Measurements from ENCODE around the gene CCDC149. TPM values are rescaled to one million over a fixed set of nuclear protein-coding genes. Genes with fewer than 3 reads are reported as not detected.
A peak's percentile ranks its signal among the peaks of the same experiment; 100 is the strongest.
"Not testable (repeated sequence)": the region's sequence is repeated elsewhere in the genome, so short reads cannot be mapped to it uniquely, and the experiment has no call there.

CCDC149 gene
- total RNA-seq, 1 experiment from 2014 or later, result 3.6 TPM

DNA sequence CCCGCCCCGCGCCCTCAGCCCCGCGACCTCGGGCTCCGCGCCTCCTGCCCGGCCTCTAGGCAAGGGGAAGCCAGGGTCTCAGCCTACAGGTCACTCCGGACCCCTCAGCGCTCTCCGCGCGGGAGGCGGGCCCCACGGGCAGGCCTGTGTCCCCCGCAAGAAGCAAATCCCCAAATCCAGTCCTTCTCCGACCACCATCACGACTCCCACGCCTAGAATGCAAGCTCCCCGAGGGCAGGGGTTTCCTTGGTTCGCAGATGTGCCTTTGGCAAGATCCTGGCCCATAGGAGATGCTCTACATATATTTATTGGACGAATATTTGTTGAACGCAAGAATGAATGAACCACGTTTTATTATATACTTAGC is 260 bp upstream of the CCDC149 start:
- H3K9me3 ChIP-seq (ENCODE audit: control insufficient read depth, insufficient read depth, low read depth, low read length), result no peaks in the 10 kb centered on the region
- peak overlapping the region; percentile 47 to 51 for H3K4me3 ChIP-seq (ENCODE audit: low read depth in 2 of 2, low read length in 2 of 2)
- BruUV-seq (replicated peaks), result no TSS peak
- no peaks in the 10 kb centered on the region for H3K4me1 ChIP-seq (ENCODE audit: control insufficient read depth, insufficient read depth, low read length)
- no peaks in the 10 kb centered on the region for H3K27me3 ChIP-seq (ENCODE audit: control insufficient read depth, insufficient read depth, low read length)
- no peak overlapping the region; the same call in 1 of the 2 replicates for H3K27ac ChIP-seq (ENCODE audit: low read length)
- no peak for ATAC-seq
- no peak for TF ChIP-seq SIN3A (IDR thresholded peaks at IDR 0.05; ENCODE audit: borderline replicate concordance, insufficient read depth, low read depth, low read length)
- no peak for TF ChIP-seq POLR2AphosphoS5 (IDR thresholded peaks at IDR 0.05; ENCODE audit: low read depth, low read length)
- TF ChIP-seq, protein P1, sequence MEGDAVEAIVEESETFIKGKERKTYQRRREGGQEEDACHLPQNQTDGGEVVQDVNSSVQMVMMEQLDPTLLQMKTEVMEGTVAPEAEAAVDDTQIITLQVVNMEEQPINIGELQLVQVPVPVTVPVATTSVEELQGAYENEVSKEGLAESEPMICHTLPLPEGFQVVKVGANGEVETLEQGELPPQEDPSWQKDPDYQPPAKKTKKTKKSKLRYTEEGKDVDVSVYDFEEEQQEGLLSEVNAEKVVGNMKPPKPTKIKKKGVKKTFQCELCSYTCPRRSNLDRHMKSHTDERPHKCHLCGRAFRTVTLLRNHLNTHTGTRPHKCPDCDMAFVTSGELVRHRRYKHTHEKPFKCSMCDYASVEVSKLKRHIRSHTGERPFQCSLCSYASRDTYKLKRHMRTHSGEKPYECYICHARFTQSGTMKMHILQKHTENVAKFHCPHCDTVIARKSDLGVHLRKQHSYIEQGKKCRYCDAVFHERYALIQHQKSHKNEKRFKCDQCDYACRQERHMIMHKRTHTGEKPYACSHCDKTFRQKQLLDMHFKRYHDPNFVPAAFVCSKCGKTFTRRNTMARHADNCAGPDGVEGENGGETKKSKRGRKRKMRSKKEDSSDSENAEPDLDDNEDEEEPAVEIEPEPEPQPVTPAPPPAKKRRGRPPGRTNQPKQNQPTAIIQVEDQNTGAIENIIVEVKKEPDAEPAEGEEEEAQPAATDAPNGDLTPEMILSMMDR (IDR thresholded peaks at IDR 0.05), result no peak
- TF ChIP-seq TCF7L2 (IDR thresholded peaks at IDR 0.05; ENCODE audit: low read depth, low read length), result no peak
- TF ChIP-seq, protein P2, sequence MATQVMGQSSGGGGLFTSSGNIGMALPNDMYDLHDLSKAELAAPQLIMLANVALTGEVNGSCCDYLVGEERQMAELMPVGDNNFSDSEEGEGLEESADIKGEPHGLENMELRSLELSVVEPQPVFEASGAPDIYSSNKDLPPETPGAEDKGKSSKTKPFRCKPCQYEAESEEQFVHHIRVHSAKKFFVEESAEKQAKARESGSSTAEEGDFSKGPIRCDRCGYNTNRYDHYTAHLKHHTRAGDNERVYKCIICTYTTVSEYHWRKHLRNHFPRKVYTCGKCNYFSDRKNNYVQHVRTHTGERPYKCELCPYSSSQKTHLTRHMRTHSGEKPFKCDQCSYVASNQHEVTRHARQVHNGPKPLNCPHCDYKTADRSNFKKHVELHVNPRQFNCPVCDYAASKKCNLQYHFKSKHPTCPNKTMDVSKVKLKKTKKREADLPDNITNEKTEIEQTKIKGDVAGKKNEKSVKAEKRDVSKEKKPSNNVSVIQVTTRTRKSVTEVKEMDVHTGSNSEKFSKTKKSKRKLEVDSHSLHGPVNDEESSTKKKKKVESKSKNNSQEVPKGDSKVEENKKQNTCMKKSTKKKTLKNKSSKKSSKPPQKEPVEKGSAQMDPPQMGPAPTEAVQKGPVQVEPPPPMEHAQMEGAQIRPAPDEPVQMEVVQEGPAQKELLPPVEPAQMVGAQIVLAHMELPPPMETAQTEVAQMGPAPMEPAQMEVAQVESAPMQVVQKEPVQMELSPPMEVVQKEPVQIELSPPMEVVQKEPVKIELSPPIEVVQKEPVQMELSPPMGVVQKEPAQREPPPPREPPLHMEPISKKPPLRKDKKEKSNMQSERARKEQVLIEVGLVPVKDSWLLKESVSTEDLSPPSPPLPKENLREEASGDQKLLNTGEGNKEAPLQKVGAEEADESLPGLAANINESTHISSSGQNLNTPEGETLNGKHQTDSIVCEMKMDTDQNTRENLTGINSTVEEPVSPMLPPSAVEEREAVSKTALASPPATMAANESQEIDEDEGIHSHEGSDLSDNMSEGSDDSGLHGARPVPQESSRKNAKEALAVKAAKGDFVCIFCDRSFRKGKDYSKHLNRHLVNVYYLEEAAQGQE (IDR thresholded peaks at IDR 0.05; ENCODE audit: insufficient read depth in 1 of 2, low read depth in 2 of 2, low read length in 1 of 2), result no peak
- intact Hi-C loops (cut with micrococcal nuclease; ENCODE audit: unreplicated experiment), result no loop called here
- CTCF ChIA-PET, result no interaction called here
- in situ Hi-C loops (cut with HindIII; ENCODE audit: low pct_unique_long_range_greater_than_20kb, low sequenced_read_pairs), result no loop called here
- H3K36me3 ChIP-seq (ENCODE audit: control insufficient read depth, insufficient read depth, low read length), result no peaks in the 10 kb centered on the region
- POLR2A ChIA-PET, result no interaction called here
- DNase-seq (ENCODE audit: low read depth, low spot score), result no peak

DNA sequence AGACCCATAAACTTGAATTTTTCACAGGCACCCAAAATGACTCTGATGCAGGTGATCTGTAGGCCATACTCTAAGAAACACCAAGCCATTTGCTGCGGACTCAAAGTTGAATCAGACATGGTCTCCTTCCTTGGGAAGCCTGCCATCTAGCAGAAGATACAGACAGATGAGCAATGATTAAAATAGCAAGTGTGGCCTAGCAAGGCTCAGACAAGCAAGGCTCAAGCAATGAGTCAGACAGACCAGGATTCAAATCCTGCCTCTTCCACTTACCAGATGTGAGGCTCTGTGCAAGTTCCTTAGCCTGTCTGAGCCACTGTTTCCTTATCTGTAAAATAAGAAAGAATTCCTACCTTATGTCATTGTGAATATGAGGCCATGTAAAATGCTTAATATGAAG is 2.3 kb downstream of the CCDC149 start:
- intact Hi-C loops (cut with micrococcal nuclease; ENCODE audit: unreplicated experiment) (no loop called here), in situ Hi-C loops (cut with HindIII; ENCODE audit: low pct_unique_long_range_greater_than_20kb, low sequenced_read_pairs) (no loop called here)
- TF ChIP-seq POLR2AphosphoS5 (IDR thresholded peaks at IDR 0.05; ENCODE audit: low read depth, low read length) (no peak), TCF7L2 (IDR thresholded peaks at IDR 0.05; ENCODE audit: low read depth, low read length) (no peak), SIN3A (IDR thresholded peaks at IDR 0.05; ENCODE audit: borderline replicate concordance, insufficient read depth, low read depth, low read length) (no peak)
- TF ChIP-seq, protein P2 (IDR thresholded peaks at IDR 0.05; ENCODE audit: insufficient read depth in 1 of 2, low read depth in 2 of 2, low read length in 1 of 2), result no peak
- TF ChIP-seq, protein P1 (IDR thresholded peaks at IDR 0.05), result no peak
- H3K27me3 ChIP-seq (ENCODE audit: control insufficient read depth, insufficient read depth, low read length), result no peaks in the 10 kb centered on the region
- ChIA-PET POLR2A (no interaction called here), CTCF (no interaction called here)
- H3K4me1 ChIP-seq (ENCODE audit: control insufficient read depth, insufficient read depth, low read length), result no peaks in the 10 kb centered on the region
- ATAC-seq, result no peak
- no peaks in the 10 kb centered on the region for H3K36me3 ChIP-seq (ENCODE audit: control insufficient read depth, insufficient read depth, low read length)
- H3K4me3 ChIP-seq (ENCODE audit: low read depth in 2 of 2, low read length in 2 of 2), result no peak overlapping the region
- no peaks in the 10 kb centered on the region for H3K9me3 ChIP-seq (ENCODE audit: control insufficient read depth, insufficient read depth, low read depth, low read length)
- no peak overlapping the region for H3K27ac ChIP-seq (ENCODE audit: low read length)
- no peak for DNase-seq (ENCODE audit: low read depth, low spot score)
- no TSS peak for BruUV-seq (replicated peaks)

DNA sequence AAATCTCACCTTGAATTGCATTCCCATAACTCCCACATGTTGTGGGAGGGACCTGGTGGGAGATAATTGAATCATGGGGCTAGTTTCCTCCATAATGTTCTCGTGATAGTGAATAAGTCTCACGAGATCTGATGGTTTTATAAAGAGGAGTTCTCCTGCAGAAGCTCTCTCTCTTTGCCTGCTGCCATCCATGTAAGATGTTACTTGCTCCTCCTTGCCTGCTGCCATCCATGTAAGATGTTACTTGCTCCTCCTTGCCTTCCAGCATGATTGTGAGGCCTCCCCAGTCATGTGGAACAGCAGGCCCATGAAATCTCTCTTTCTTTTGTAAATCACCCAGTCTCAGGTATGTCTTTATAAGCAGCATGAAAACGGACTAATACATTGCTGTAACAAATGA is 3.2 kb downstream of the CCDC149 start:
- H3K4me1 ChIP-seq (ENCODE audit: control insufficient read depth, insufficient read depth, low read length); H3K4me3 ChIP-seq (ENCODE audit: low read depth in 2 of 2, low read length in 2 of 2); BruUV-seq (replicated peaks); in situ Hi-C loops (cut with HindIII; ENCODE audit: low pct_unique_long_range_greater_than_20kb, low sequenced_read_pairs); DNase-seq (ENCODE audit: low read depth, low spot score); H3K27ac ChIP-seq (ENCODE audit: low read length); ATAC-seq; H3K27me3 ChIP-seq (ENCODE audit: control insufficient read depth, insufficient read depth, low read length); H3K9me3 ChIP-seq (ENCODE audit: control insufficient read depth, insufficient read depth, low read depth, low read length); H3K36me3 ChIP-seq (ENCODE audit: control insufficient read depth, insufficient read depth, low read length); CTCF ChIA-PET; intact Hi-C loops (cut with micrococcal nuclease; ENCODE audit: unreplicated experiment); POLR2A ChIA-PET: not testable (repeated sequence)

All from Panc1 (cell line).